GM10847 (cell line): ENCODE measurements around the gene ASB18.

Experiments used
- POLR2A ChIP-seq: IDR thresholded peaks from 2 replicates; pipeline ENCODE4 v1.6.1; 2011; ENCODE audit not compliant: insufficient read length; ENCODE audit errors: extremely low read depth

The ASB18 gene

GRCh38 chr2:236264256-236264655, at the start of gene ASB18:
ASB18 (minus strand) TSS chr2:236264406; CDS start chr2:236264345, 61 bp downstream.
- TF ChIP-seq POLR2A: no peak

GRCh38 chr2:236311286-236311685, 47.1 kb upstream of the ASB18 start:
- no peak for TF ChIP-seq POLR2A

- no peak for TF ChIP-seq POLR2A
These were observed 45.4 kb upstream of the ASB18 start for GRCh38 chr2:236309669-236310029.

- TF ChIP-seq POLR2A: no peak
These were observed 44.9 kb upstream of the ASB18 start for GRCh38 chr2:236308855-236309668.

- no peak for TF ChIP-seq POLR2A
These were observed 43.4 kb upstream of the ASB18 start for GRCh38 chr2:236307641-236308040.

- no peak for TF ChIP-seq POLR2A
These were observed 42.8 kb upstream of the ASB18 start for GRCh38 chr2:236306825-236307540.

- TF ChIP-seq POLR2A: no peak
These were observed 41.9 kb upstream of the ASB18 start for GRCh38 chr2:236305964-236306605.

GRCh38 chr2:236305531-236305930, 41.3 kb upstream of the ASB18 start:
- no peak for TF ChIP-seq POLR2A

GRCh38 chr2:236303935-236304334, 39.7 kb upstream of the ASB18 start:
- TF ChIP-seq POLR2A: no peak

GRCh38 chr2:236302555-236302954, 38.3 kb upstream of the ASB18 start:
- no peak for TF ChIP-seq POLR2A

- no peak for TF ChIP-seq POLR2A
These were observed 34.8 kb upstream of the ASB18 start for GRCh38 chr2:236298924-236299475.

GRCh38 chr2:236295481-236295880, 31.3 kb upstream of the ASB18 start:
- TF ChIP-seq POLR2A: no peak

- TF ChIP-seq POLR2A: no peak
These were observed 30.4 kb upstream of the ASB18 start for GRCh38 chr2:236294647-236295046.

GRCh38 chr2:236293241-236293810, 29.1 kb upstream of the ASB18 start:
- no peak for TF ChIP-seq POLR2A

- no peak for TF ChIP-seq POLR2A
These were observed 27.7 kb upstream of the ASB18 start for GRCh38 chr2:236291911-236292310.
